ENCODE data around the gene PTPN22.

GRCh38 chr1:113860891-113861290 lies 10.6 kb downstream of the PTPN22 start:
- TF ChIP-seq, protein P1, sequence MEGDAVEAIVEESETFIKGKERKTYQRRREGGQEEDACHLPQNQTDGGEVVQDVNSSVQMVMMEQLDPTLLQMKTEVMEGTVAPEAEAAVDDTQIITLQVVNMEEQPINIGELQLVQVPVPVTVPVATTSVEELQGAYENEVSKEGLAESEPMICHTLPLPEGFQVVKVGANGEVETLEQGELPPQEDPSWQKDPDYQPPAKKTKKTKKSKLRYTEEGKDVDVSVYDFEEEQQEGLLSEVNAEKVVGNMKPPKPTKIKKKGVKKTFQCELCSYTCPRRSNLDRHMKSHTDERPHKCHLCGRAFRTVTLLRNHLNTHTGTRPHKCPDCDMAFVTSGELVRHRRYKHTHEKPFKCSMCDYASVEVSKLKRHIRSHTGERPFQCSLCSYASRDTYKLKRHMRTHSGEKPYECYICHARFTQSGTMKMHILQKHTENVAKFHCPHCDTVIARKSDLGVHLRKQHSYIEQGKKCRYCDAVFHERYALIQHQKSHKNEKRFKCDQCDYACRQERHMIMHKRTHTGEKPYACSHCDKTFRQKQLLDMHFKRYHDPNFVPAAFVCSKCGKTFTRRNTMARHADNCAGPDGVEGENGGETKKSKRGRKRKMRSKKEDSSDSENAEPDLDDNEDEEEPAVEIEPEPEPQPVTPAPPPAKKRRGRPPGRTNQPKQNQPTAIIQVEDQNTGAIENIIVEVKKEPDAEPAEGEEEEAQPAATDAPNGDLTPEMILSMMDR (IDR thresholded peaks at IDR 0.05; ENCODE audit: borderline replicate concordance, extremely low read depth, low read length, poor library complexity, severe bottlenecking), result no peak
- TF ChIP-seq EZH2 (IDR thresholded peaks at IDR 0.05; ENCODE audit: borderline replicate concordance, low read depth, low read length, severe bottlenecking), result no peak

Measured in DND-41 (cell line).